Panc1 (cell line): Measurements from ENCODE around the gene SPART.

Experiments
- CTCF ChIP-seq: fragments of 450-650 bp; IDR thresholded peaks from 2 replicates; pipeline ENCODE4 v1.5.1; 2017; ENCODE audit warnings: mild to moderate bottlenecking
- SIN3A ChIP-seq: IDR thresholded peaks from 2 replicates; pipeline ENCODE4 v1.6.1; 2012; ENCODE audit warnings: low read depth, mild to moderate bottlenecking, low read length, moderate library complexity, borderline replicate concordance; ENCODE audit not compliant: insufficient read depth
- TCF7L2 ChIP-seq: IDR thresholded peaks from 2 replicates; pipeline ENCODE4 v1.6.1; 2011; ENCODE audit warnings: mild to moderate bottlenecking, low read depth, low read length, inconsistent platforms

GRCh38 chr13:36357231-36357630 is 11.0 kb upstream of the SPART start:
- no peak for TF ChIP-seq SIN3A
- no peak for TF ChIP-seq CTCF
- no peak for TF ChIP-seq TCF7L2
